KOPT-K1 (cell line): Measurements from ENCODE around the gene YAP1.

Experiments
- H3K27ac ChIP-seq: fragments of 200-600 bp; sonication (generic); 2 replicates; pipeline ENCODE4 v1.5.1; 2016; ENCODE audit warnings: antibody characterized with exemption, mild to moderate bottlenecking, low read depth, low read length; ENCODE audit not compliant: poor library complexity, severe bottlenecking
- H3K36me3 ChIP-seq: fragments of 200-600 bp; sonication (generic); 2 replicates; pipeline ENCODE4 v1.5.1; 2017; ENCODE audit warnings: antibody characterized with exemption, mild to moderate bottlenecking, low read length, moderate library complexity; ENCODE audit not compliant: insufficient read depth
- H3K9me3 ChIP-seq: fragments of 200-600 bp; sonication (generic); 2 replicates; pipeline ENCODE4 v1.5.1; 2017; ENCODE audit warnings: antibody characterized with exemption, low read length, mild to moderate bottlenecking; ENCODE audit not compliant: insufficient read depth, poor library complexity, severe bottlenecking

YAP1 gene

DNA sequence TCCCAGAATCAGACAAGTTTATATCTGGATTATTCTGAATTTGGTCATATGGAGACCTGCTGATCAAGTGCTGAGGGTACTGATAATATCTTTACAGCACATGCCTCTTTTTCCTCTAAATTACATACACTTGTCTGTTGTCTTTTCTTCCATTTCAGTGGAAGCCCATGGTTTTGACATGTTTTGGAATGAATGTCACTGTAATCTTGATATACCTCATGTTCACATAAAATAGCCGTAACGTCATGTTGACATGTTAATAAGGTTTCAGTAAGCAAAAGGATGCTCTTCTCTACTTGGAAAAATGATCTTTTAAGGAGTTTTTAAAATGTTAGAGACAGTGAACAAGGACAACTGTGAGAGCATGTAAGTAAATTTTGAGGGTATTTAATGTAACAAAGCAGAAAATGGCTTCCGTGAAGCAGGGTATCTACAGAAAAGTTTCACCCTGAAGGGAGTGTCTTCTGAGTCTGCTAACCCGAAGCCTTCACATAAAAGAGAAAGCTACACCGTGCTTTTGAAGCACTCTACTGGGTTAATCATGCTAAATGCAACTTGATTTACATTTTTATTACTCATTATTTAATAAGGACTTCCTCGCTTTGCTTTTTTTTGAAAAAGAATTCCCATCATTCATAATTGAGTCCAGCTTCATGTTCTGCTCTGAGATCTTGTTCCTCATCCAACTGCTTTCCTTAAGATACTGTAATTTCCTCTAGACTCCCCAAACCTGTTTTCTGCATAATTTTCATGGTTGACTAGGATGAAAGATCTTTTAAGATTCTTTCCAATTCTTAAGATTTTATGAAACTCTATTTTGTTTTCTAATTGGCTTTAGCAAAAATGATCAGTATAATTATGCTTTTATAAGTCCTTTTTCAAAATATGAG lies 56.2 kb downstream of the YAP1 start:
- Histone ChIP-seq H3K27ac (no peak overlapping the region), H3K36me3 (no peaks in the 10 kb centered on the region), H3K9me3 (no peaks in the 10 kb centered on the region)

DNA sequence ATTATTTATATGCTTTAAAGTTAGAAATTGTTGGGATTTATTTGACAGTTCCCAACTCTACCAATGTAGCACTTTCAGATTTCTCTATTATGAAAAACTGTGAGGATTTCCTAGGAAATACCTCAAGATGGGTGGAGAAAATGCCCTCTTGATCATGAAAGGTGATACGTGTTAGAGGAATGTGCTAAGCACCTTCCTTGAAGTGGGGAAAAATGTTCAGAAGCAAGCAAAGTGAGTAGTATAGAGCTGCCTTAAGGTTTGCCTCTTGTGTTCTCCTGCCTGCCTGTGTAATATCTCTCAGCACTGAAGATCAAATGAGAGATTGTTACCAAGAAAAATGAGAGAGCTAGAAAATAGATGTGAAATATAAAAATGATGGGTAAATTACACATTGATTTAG lies 58.2 kb downstream of the YAP1 start:
- Histone ChIP-seq H3K9me3 (no peaks in the 10 kb centered on the region), H3K27ac (no peak overlapping the region), H3K36me3 (no peaks in the 10 kb centered on the region)

DNA sequence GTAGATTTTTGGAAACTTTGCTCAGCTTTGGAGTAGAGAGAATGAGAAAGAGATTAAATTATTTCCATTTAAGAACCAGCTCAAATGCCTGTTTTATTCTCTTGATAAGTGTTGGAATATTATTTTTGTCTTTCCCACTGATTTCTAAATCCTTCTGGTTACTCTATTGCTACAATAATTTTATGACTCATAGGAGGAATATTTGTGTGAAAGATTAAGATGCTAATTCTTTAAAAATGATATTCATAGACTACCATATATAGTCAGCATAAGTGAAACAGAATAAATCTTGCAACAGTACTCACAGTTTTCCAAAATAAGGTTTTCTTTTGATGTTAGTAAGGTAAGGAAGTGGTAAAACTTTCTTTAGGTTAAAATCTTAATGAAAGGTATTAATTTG lies 60.9 kb downstream of the YAP1 start:
- no peaks in the 10 kb centered on the region for H3K36me3 ChIP-seq
- H3K9me3 ChIP-seq: no peaks in the 10 kb centered on the region
- no peak overlapping the region for H3K27ac ChIP-seq

DNA sequence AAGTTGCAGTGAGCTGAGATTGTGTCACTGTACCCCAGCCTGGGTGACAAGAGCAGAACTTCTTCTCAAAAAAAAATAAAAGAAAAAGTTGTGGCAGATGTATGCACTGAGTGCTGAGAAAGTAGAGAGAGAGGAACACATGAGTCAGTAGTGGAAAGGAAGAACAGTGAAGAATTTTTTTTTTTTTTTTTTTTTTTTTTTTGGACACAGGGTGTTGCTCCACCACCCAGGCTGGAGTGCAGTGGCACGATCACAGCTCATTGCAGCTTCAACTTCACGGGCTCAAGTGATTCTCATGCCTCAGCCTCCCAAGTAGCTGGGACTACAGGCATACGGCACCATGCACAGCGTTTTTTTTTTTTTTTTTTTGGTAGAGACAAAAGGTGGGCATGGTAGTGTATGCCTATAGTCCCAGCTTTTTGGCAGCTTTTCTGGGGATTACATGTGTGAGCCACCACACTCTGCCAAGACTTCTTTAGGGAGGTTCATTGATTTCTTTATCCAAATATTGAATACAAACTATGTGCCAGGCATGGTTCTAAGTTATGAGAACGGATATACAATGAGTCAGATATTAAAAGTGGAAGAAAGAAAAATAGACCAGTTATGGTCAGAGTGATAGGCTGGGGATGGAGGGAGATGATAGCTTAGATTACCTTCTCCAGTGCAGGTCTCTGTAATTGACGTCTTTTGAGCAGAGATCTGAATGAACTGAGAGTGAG lies 62.0 kb downstream of the YAP1 start:
- Histone ChIP-seq H3K9me3 (no peaks in the 10 kb centered on the region), H3K36me3 (no peaks in the 10 kb centered on the region), H3K27ac (no peak overlapping the region)

DNA sequence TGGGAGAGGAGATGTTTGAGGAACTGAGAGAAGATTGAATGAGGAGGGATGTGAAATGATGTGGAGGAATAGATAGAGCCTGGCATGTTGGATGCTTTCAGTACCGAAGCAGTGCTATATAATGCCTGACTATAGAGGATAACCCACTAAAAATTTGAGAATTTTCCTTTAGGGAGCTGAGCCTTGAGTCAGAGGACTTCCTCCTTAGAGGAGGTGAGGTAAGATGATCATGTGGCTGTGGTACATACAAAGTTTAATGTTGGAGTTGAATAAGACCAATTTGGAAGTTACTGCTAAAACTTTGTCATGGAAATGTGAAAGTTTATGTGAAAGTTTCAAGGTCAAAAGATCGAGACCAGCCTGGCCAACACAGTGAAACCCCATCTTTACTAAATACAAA lies 66.9 kb downstream of the YAP1 start:
- no peak overlapping the region for H3K27ac ChIP-seq
- H3K9me3 ChIP-seq: no peaks in the 10 kb centered on the region
- no peaks in the 10 kb centered on the region for H3K36me3 ChIP-seq

DNA sequence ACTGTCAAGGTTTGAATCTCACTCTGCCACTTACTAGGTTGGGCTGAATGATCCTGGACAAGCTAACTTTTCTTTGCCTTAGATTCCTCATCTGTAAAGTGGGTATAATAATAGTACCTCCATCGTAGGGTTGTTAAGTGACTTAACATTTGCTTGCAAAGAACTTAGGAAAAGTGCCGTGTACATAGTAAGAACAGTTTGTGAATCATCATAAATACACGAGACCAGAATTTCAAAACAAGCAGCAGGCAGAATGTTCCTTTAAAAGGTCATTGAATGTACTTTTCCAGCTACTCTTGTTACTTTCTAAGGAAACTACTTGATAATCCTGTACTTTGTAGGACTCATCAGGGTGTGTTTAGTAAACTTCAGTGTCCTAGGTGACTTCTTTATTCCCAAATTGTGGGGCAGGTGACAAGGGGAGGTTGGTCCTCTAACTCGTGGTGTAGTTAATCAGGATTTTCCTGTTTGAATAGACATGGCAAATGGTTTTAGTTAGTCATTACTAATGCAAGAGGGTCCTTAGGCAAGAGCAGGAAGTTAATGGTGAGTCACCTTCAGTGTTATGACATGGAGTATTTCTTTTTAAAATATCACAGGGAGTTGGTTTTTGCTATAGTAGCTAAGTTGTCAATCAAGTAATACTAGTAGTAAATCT lies 67.9 kb downstream of the YAP1 start:
- H3K9me3 ChIP-seq: no peaks in the 10 kb centered on the region
- H3K27ac ChIP-seq: no peak overlapping the region
- H3K36me3 ChIP-seq: no peaks in the 10 kb centered on the region

DNA sequence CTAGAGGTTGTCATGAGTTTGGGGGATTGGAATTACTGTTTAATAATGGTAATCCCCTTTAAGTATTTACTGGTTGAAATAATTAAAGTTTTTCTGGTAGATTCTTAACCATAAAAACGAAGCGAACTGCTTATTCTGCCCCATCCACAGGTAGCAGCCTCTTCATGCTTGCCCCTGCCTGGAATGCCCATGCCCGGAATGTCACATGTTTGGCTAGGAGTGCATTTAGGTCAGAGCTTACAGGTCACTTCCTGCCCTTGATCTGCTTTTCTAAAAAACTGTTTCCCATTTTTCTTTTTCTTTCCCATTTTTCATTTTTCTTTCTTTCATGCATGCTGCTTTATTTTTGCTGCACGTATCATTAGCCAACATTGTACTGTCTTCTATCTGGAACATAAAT lies 69.1 kb downstream of the YAP1 start:
- H3K27ac ChIP-seq: no peak overlapping the region
- H3K36me3 ChIP-seq: no peaks in the 10 kb centered on the region
- no peaks in the 10 kb centered on the region for H3K9me3 ChIP-seq

DNA sequence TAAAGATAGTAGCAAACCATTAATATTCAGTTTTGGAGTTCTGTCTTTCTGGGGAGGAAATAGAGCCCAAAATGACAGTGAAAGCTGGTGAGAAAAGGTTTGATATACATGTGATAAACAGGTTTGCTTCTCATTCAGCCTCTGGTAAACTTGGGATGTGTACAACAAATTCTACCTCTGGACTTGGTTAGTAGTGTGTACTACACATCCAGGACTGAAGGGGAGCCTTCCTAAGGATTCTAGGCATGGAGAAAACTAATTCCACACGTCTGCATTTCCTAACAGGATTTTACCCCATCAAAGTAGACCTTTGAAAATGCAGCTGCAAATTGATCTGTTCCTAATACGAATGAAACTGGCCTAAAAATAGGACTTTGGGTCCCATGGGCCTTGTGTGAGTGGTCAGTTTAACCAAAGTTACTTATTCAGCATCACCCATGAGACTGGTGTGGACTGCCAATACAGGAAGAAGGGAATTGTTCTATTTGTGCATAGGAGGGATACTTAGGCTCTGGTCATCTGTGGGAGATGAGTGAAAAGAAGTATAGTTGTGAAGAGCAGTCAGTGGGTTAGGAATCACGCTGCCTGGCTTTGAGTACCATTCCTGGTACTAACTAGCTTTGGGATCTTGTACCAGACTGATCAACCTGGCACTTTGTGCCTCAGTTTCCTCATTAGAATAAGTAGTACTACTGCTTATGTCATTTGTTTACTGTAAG lies 74.2 kb downstream of the YAP1 start:
- Histone ChIP-seq H3K36me3 (no peaks in the 10 kb centered on the region), H3K9me3 (no peaks in the 10 kb centered on the region)

DNA sequence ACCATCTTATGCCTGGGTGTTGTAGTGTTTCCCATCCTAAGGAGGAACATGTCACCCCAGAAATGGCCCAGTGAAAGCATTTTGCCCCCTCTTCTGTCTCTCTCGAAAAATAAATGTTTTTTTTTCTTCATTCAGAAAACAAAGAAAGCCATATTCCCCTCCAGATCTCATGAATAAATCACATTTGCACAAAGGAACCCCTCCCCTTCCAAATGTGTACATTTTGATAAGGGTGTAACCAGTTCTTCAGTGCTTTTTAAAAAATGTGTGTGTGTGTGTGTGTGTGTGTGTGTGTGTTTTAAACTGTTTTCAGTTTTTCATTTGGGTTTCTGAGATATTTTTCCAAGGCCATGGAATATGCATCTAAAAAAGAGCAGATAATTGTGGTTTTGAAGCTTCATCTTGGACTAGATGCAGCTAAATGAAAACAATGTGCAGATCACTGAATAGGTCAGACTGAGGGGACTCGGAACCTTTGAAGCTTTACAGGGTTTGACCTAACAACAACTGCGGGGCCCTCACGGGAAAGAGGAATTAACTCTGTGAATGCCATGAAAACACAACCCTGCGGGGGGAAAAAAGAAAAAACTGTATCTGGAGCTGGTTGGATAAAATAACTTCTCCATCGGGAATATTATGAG lies 76.4 kb downstream of the YAP1 start:
- Histone ChIP-seq H3K36me3 (no peaks in the 10 kb centered on the region), H3K27ac (no peak overlapping the region), H3K9me3 (no peaks in the 10 kb centered on the region)

More for the DNA sequence above, 74.2 kb downstream of the YAP1 start:
- no peak overlapping the region for H3K27ac ChIP-seq

DNA sequence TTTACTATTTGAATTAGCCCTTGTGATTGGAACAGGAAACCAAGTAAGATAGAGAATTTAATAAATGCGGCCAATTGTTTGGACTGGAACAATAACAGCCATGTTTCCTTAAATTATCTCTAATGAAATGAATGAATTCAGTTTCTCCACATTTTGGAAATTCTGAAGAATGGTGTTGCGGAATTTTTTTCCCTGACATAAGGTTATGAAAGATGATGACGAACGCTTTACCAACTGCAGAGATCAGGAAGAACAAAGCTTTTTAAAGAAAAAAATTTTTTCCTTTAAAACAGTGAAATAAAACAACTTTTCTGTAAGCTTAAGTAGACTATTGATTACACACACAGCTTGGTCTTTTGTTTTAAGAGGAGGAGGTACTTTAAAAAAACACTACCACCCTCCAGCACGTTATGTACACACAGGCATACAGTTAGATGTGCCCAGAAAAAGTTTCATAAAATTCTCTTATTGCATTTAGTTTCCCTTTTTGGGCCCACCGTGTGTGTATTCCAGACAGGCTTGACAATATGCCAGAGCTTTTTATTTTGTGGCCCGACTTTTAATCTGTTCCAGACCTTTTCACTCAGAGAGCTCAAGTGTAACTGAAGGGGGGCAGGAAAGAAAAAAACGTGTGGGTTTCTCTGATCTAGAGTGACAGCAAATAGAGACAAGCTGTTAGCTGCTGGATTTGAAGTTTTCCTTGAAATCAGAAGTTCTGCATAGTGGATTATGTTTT lies 77.3 kb downstream of the YAP1 start:
- Histone ChIP-seq H3K27ac (no peak overlapping the region), H3K9me3 (no peaks in the 10 kb centered on the region), H3K36me3 (no peaks in the 10 kb centered on the region)

DNA sequence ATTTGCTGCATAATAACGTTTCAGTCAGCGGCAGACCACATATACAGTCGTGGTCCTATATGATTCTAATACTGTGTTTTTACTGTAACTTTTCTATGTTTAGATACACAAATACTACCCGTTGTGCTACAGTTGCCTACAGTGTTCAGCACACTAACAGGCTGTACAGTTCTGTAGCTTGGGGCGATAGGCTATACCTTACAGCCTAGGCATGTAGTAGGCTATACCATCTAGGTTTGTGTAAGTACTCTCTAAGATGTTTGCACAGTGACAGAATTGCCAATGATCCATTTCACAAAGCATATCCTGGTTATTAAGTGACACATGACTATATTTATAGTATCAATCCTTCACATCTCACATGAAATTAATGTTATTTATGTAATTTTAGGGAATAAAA lies 78.2 kb downstream of the YAP1 start:
- Histone ChIP-seq H3K27ac (no peak overlapping the region), H3K36me3 (no peaks in the 10 kb centered on the region), H3K9me3 (no peaks in the 10 kb centered on the region)

DNA sequence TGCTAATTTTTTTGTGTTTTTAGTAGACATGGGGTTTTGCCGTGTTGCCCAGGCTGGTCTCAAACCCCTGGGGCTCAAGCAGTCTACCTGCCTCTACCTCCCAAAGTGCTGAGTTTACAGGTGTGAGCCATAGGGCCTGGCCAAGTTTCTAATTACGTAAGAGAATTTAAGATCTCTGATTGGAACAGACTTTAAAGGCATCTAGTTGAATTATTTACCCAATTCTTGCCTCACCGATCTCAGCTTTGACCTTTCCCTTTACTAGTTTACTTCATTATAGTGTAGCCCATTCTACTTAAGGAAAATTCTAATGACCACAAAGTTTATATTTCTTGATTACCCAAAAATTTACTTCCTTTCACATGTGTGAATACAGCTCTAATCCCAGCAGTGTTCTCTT lies 81.6 kb downstream of the YAP1 start:
- Histone ChIP-seq H3K36me3 (no peaks in the 10 kb centered on the region), H3K27ac (no peak overlapping the region), H3K9me3 (no peaks in the 10 kb centered on the region)

DNA sequence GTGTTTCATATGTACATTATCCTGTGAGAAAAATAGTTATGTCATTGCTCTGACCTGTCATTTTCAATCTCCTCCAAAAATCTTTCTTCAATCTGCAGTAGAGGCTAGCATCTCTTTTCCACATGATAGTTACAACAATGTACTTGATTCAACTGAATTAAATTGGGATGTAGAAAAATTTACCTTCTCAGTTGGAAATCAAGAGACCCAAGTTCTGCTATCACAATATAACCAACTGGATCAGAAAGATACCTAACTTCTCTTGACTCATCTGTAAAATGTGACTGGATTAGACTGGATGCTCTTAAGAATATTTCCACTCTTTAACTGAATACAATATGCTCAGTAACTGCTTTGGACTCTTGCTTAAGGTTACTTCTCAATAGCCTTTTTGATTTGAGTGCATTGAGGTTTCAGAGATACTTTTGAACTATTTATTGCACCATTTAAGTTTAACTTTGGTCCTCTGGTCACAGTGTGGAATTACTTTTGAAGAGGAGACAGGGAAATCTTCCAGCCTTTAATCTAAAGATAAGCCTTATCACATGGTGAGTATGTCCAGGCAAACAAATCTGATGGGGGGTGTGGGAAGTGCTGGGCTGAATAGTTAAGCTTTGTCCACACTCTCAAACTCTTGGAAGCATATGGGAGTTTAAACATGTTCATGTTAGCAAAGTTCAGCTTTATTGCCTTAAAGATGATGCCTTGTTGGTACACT lies 82.3 kb downstream of the YAP1 start:
- no peaks in the 10 kb centered on the region for H3K36me3 ChIP-seq
- no peaks in the 10 kb centered on the region for H3K9me3 ChIP-seq
- no peak overlapping the region for H3K27ac ChIP-seq
